Medulla oblongata (tissue), 1 donor: Measurements from ENCODE around the gene CTR9.
A peak's percentile ranks its signal among the peaks of the same experiment; 100 is the strongest.

Source experiments
- DNase-seq: peaks from one replicate; pipeline ENCODE4 v3.0.0-alpha.2; 2015; ENCODE audit errors: extremely low spot score

Gene CTR9

GRCh38 chr11:10780040-10780439 is 29.0 kb downstream of the CTR9 start:
- DNase-seq, result no peak

- DNase-seq, result peak; percentile 10
Measured at GRCh38 chr11:10784232-10785145, 33.4 kb downstream of the CTR9 start.

- no peak for DNase-seq
Measured at GRCh38 chr11:10785146-10785474, 34.1 kb downstream of the CTR9 start.

- DNase-seq, result no peak
Measured at GRCh38 chr11:10786451-10786850, 35.4 kb downstream of the CTR9 start.

- peak; percentile 82 for DNase-seq
Measured at GRCh38 chr11:10792385-10793068, 41.5 kb downstream of the CTR9 start.

- DNase-seq, result no peak
Measured at GRCh38 chr11:10793470-10794255, 42.6 kb downstream of the CTR9 start.

- DNase-seq, result no peak
Measured at GRCh38 chr11:10796191-10796590, 45.1 kb downstream of the CTR9 start.

GRCh38 chr11:10797001-10797400 is 46.0 kb downstream of the CTR9 start:
- DNase-seq, result no peak

GRCh38 chr11:10797531-10797930 is 46.5 kb downstream of the CTR9 start:
- DNase-seq, result no peak

- DNase-seq, result no peak
Measured at GRCh38 chr11:10798330-10798928, 47.4 kb downstream of the CTR9 start.

GRCh38 chr11:10800292-10800691 is 49.2 kb downstream of the CTR9 start:
- no peak for DNase-seq

- DNase-seq, result no peak
Measured at GRCh38 chr11:10803676-10804075, 52.6 kb downstream of the CTR9 start.

- no peak for DNase-seq
Measured at GRCh38 chr11:10805741-10806140, 54.7 kb downstream of the CTR9 start.

- DNase-seq, result no peak
Measured at GRCh38 chr11:10806206-10806605, 55.2 kb downstream of the CTR9 start.

GRCh38 chr11:10807493-10808234 is 56.6 kb downstream of the CTR9 start:
- DNase-seq, result peak; percentile 57

- no peak for DNase-seq
Measured at GRCh38 chr11:10808235-10808552, 57.1 kb downstream of the CTR9 start.

- DNase-seq, result peak; percentile 100
Measured at GRCh38 chr11:10808553-10809372, 57.7 kb downstream of the CTR9 start, which contains the start of gene EIF4G2. Gene EIF4G2, minus strand, starts transcription at chr11:10808926.

GRCh38 chr11:10809373-10810160 is 58.5 kb downstream of the CTR9 start:
- DNase-seq, result no peak

GRCh38 chr11:10813945-10814344 is 62.9 kb downstream of the CTR9 start:
- DNase-seq, result no peak

- no peak for DNase-seq
Measured at GRCh38 chr11:10818594-10818993, 67.5 kb downstream of the CTR9 start.
